ENCODE results near the gene PPP5C.

The PPP5C gene

GRCh38 chr19:46355234-46356148 is 8.6 kb downstream of the PPP5C start:
- Histone ChIP-seq H3K4me3 (ENCODE audit: low read length) (no peak overlapping the region), H3K27me3 (ENCODE audit: control insufficient read depth, insufficient read depth, low read length) (no peaks in the 10 kb centered on the region), H3K36me3 (ENCODE audit: control insufficient read depth, insufficient read depth, low read length) (peaks cover 18% of the 10 kb centered on the region), H3K27ac (ENCODE audit: low read depth, low read length) (no peak overlapping the region), H3K4me1 (ENCODE audit: control insufficient read depth, insufficient read depth, low read length) (peaks cover 12% of the 10 kb centered on the region), H3K9ac (ENCODE audit: low read length) (no peak overlapping the region)

DNA sequence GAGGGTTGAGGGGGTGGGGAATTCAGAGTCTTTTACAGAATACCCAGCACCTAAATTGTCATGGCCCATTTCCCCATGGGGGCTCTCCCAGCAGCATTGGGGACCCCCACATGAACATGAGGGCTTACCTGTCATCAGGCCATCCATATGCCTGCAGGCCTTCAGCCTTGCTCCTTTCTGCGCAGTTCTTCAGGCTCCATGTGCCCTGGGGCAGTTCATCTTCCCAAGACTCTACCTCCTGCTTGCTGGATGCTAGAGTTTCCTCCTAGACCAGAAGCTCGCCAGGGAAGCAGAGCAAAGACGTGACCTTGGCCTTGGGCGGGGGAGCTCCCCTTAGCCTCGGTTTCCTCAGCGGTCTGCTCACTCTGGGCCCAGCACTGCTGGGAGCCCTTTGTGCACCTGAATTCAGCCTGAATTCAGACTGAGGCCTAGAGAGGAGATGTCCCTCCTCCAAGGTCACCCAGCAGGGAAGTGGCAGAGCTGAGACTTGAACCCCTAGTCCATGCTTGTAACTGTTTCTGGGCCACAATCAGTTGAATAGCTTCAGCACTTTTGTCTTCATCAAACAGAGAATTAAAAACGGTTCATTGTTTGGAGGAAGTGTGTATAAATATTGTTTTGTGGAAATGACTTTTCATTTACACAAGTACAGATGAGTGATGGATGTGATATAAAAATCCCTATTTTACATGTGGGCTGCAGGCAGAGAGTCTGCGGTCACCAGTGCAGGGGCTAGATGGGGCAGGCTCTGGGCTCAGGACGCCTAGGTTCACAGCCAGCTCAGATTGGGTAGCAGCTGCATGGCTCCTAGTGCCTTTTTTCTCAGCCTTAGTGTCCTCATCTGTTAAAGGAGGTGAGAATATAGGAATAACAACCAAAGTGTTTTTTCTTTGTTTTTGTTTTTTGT is 9.5 kb downstream of the PPP5C start:
- H3K4me1 ChIP-seq (ENCODE audit: control insufficient read depth, insufficient read depth, low read length), result peaks cover 5% of the 10 kb centered on the region
- no peak overlapping the region for H3K4me3 ChIP-seq (ENCODE audit: low read length)
- H3K27ac ChIP-seq (ENCODE audit: low read depth, low read length), result no peak overlapping the region
- H3K36me3 ChIP-seq (ENCODE audit: control insufficient read depth, insufficient read depth, low read length), result peaks cover 18% of the 10 kb centered on the region
- H3K9ac ChIP-seq (ENCODE audit: low read length), result no peak overlapping the region
- no peaks in the 10 kb centered on the region for H3K27me3 ChIP-seq (ENCODE audit: control insufficient read depth, insufficient read depth, low read length)

DNA sequence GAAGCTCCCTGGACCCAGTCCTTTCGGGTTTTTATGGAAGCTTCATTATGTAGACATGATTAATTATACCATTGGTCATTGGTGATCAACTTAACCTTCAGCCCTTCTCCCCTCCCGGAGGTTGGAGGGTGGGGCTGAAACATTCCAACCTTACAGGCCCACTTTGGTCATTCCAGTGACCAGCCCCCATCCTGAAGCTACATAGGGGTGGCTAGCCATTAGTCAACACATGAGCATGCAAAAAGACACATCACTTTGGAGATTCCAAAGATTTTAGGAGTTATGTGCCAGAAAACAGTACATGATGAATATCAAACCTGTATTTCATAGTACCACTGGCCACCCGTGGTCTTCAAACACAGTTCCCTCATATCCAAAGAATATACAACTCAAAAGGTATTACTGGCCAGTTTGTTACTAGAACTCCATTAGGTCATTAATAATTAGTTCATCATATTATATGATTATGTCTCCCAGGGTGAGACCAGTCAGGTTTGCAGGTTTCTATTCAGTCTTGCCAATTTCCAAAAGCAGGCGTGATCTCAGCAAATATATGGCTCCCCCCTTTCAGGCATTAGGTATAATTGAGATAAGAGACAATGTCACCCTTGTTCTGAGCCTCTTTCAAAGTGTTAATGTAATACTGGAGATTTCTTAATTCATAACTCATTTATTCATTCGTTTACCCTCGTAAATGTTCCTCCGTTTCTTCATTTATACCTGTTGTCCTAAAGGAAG is 11.1 kb downstream of the PPP5C start:
- Histone ChIP-seq H3K4me1 (ENCODE audit: control insufficient read depth, insufficient read depth, low read length) (no peaks in the 10 kb centered on the region), H3K27ac (ENCODE audit: low read depth, low read length) (no peak overlapping the region), H3K4me3 (ENCODE audit: low read length) (no peak overlapping the region), H3K36me3 (ENCODE audit: control insufficient read depth, insufficient read depth, low read length) (peaks cover 18% of the 10 kb centered on the region), H3K9ac (ENCODE audit: low read length) (no peak overlapping the region), H3K27me3 (ENCODE audit: control insufficient read depth, insufficient read depth, low read length) (no peaks in the 10 kb centered on the region)

GRCh38 chr19:46361915-46362314 is 15.0 kb downstream of the PPP5C start:
- Histone ChIP-seq H3K27me3 (ENCODE audit: control insufficient read depth, insufficient read depth, low read length) (no peaks in the 10 kb centered on the region), H3K4me3 (ENCODE audit: low read length) (no peak overlapping the region), H3K4me1 (ENCODE audit: control insufficient read depth, insufficient read depth, low read length) (no peaks in the 10 kb centered on the region), H3K9ac (ENCODE audit: low read length) (no peak overlapping the region), H3K27ac (ENCODE audit: low read depth, low read length) (no peak overlapping the region), H3K36me3 (ENCODE audit: control insufficient read depth, insufficient read depth, low read length) (peaks cover 16% of the 10 kb centered on the region)

DNA sequence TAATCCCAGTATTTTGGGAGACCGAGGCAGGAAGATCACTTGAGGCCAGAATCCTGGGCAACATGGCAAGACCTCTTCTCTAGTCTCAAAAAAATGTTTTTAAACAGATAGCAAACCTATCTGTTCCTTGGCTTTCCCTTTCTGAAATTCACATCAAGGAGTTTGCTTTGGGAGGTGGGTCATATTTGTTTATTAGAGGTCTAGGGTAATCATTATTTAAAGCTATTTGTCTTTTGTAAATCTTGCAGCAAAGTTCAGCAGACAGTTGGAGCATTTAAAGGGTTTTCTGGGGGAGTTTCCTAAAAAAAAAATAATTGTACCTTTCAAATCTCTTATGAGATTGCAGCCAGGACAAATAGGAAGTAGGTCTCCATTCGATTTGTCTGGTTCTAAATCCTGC is 17.5 kb downstream of the PPP5C start:
- Histone ChIP-seq H3K36me3 (ENCODE audit: control insufficient read depth, insufficient read depth, low read length) (peaks cover 17% of the 10 kb centered on the region), H3K27me3 (ENCODE audit: control insufficient read depth, insufficient read depth, low read length) (no peaks in the 10 kb centered on the region), H3K4me1 (ENCODE audit: control insufficient read depth, insufficient read depth, low read length) (no peaks in the 10 kb centered on the region), H3K9ac (ENCODE audit: low read length) (no peak overlapping the region), H3K27ac (ENCODE audit: low read depth, low read length) (no peak overlapping the region), H3K4me3 (ENCODE audit: low read length) (no peak overlapping the region)

- Histone ChIP-seq H3K36me3 (ENCODE audit: control insufficient read depth, insufficient read depth, low read length) (peaks cover 17% of the 10 kb centered on the region), H3K27me3 (ENCODE audit: control insufficient read depth, insufficient read depth, low read length) (no peaks in the 10 kb centered on the region), H3K9ac (ENCODE audit: low read length) (no peak overlapping the region), H3K4me1 (ENCODE audit: control insufficient read depth, insufficient read depth, low read length) (no peaks in the 10 kb centered on the region), H3K27ac (ENCODE audit: low read depth, low read length) (no peak overlapping the region), H3K4me3 (ENCODE audit: low read length) (no peak overlapping the region)
Observed at GRCh38 chr19:46365561-46365960, 18.7 kb downstream of the PPP5C start.

- Histone ChIP-seq H3K27me3 (ENCODE audit: control insufficient read depth, insufficient read depth, low read length) (no peaks in the 10 kb centered on the region), H3K36me3 (ENCODE audit: control insufficient read depth, insufficient read depth, low read length) (peaks cover 17% of the 10 kb centered on the region), H3K27ac (ENCODE audit: low read depth, low read length) (no peak overlapping the region), H3K4me3 (ENCODE audit: low read length) (no peak overlapping the region), H3K9ac (ENCODE audit: low read length) (no peak overlapping the region), H3K4me1 (ENCODE audit: control insufficient read depth, insufficient read depth, low read length) (no peaks in the 10 kb centered on the region)
Observed at GRCh38 chr19:46366620-46367292, 19.9 kb downstream of the PPP5C start.

GRCh38 chr19:46367426-46367825 is 20.5 kb downstream of the PPP5C start:
- no peaks in the 10 kb centered on the region for H3K27me3 ChIP-seq (ENCODE audit: control insufficient read depth, insufficient read depth, low read length)
- H3K36me3 ChIP-seq (ENCODE audit: control insufficient read depth, insufficient read depth, low read length), result peaks cover 17% of the 10 kb centered on the region
- no peak overlapping the region for H3K27ac ChIP-seq (ENCODE audit: low read depth, low read length)
- H3K4me1 ChIP-seq (ENCODE audit: control insufficient read depth, insufficient read depth, low read length), result no peaks in the 10 kb centered on the region
- no peak overlapping the region for H3K4me3 ChIP-seq (ENCODE audit: low read length)
- no peak overlapping the region for H3K9ac ChIP-seq (ENCODE audit: low read length)

GRCh38 chr19:46368116-46368515 is 21.2 kb downstream of the PPP5C start:
- Histone ChIP-seq H3K27ac (ENCODE audit: low read depth, low read length) (no peak overlapping the region), H3K4me1 (ENCODE audit: control insufficient read depth, insufficient read depth, low read length) (peaks cover 6% of the 10 kb centered on the region), H3K4me3 (ENCODE audit: low read length) (no peak overlapping the region), H3K9ac (ENCODE audit: low read length) (no peak overlapping the region), H3K27me3 (ENCODE audit: control insufficient read depth, insufficient read depth, low read length) (no peaks in the 10 kb centered on the region), H3K36me3 (ENCODE audit: control insufficient read depth, insufficient read depth, low read length) (peaks cover 17% of the 10 kb centered on the region)

DNA sequence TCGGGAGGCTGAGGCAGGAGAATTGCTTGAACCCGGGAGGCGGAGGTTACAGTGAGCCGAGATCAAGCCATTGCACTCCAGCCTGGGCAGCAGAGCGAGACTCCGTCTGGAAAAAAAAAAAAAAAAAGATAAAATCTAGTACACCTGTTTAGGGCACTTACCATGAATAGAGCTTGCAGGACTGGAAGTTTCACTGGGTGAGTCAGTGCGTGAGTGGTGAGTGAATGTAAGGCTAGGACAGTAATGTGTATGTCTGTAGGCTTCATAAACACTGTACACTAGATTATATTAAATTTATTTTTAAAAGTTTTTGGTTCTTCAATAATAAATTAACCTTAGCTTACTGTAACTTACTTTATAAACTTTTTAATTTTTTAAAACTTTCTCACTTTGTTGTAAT is 22.9 kb downstream of the PPP5C start:
- no peak overlapping the region for H3K9ac ChIP-seq (ENCODE audit: low read length)
- peaks cover 7% of the 10 kb centered on the region for H3K4me1 ChIP-seq (ENCODE audit: control insufficient read depth, insufficient read depth, low read length)
- H3K27ac ChIP-seq (ENCODE audit: low read depth, low read length), result no peak overlapping the region
- no peaks in the 10 kb centered on the region for H3K27me3 ChIP-seq (ENCODE audit: control insufficient read depth, insufficient read depth, low read length)
- no peak overlapping the region for H3K4me3 ChIP-seq (ENCODE audit: low read length)
- H3K36me3 ChIP-seq (ENCODE audit: control insufficient read depth, insufficient read depth, low read length), result peaks cover 11% of the 10 kb centered on the region

DNA sequence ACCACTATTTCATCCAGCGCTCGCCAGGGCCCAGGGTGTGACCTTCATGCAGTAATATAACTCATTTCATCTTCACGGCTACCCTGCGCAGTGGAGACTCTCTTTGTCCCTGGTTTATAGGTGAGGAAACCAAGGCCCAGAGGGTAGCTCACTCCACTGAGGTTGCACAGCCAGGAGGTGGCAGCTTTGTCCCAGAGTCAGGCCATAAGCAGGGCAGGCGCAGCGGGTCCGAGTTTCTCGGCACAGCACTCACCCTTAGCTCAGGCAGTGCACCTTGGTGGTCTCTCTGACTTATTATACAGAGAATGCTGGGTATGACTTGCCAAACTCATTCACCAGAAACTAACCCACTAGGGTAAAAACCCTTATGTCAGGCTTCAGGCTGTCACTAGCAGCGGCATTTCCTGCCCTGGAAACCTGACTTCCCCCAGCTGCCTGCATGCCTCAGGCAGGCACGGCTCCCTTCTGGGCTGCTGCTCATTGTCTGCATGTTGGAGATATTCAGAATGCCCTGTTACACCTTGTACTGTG is 24.5 kb downstream of the PPP5C start:
- no peak overlapping the region for H3K9ac ChIP-seq (ENCODE audit: low read length)
- peaks cover 7% of the 10 kb centered on the region for H3K4me1 ChIP-seq (ENCODE audit: control insufficient read depth, insufficient read depth, low read length)
- no peaks in the 10 kb centered on the region for H3K27me3 ChIP-seq (ENCODE audit: control insufficient read depth, insufficient read depth, low read length)
- H3K4me3 ChIP-seq (ENCODE audit: low read length), result no peak overlapping the region
- H3K27ac ChIP-seq (ENCODE audit: low read depth, low read length), result no peak overlapping the region
- peaks cover 17% of the 10 kb centered on the region for H3K36me3 ChIP-seq (ENCODE audit: control insufficient read depth, insufficient read depth, low read length)
